HG03469 (cell line): ENCODE results near the gene MYO15A.

Experiments
- ATAC-seq: cut with Tn5 transposase; IDR thresholded peaks from one replicate; pipeline ENCODE4 v1.9.1; 2021; ENCODE audit warnings: mild to moderate bottlenecking, moderate library complexity, moderate number of reproducible peaks; ENCODE audit not compliant: unreplicated experiment

MYO15A gene

DNA sequence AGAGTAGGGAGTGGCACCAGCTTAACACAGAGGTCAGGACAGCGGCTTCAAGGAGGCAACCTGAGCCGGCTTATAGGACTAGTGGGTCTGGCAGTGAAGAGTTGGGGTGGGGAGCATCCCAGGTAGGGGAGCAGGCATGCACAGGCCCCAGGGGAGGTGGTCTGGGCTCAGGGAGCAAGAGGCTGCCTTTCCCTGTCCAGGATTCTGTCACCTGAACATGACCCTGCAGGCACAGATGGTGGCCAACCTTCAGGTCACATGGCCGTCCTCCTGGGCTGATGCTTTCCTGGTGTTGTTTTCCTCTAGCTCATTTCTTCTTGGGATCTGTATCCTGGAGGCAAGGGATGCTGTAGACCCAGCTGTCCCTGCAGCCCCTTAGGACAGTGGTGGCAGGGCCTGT lies 3.5 kb upstream of the MYO15A start:
- no peak for ATAC-seq

DNA sequence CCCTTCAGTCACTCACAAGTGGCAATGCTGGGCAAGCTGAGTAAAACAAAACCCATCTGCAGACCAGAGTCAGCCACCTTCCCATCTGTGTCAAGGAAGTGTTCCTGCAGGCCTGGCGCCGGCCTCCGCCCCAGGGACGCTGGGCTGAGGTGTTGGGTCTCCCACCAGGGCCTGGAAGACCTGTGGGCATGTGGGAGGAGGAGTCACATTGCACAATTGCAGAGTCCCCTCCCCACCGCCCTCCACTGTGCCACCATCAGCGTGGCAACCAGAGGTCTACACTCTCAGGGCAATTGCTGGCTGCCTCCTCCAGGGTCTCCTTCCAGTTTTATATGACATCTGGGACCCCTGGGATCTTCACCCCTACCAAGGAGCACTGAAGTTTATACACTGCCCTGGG lies 3.0 kb upstream of the MYO15A start:
- no peak for ATAC-seq

DNA sequence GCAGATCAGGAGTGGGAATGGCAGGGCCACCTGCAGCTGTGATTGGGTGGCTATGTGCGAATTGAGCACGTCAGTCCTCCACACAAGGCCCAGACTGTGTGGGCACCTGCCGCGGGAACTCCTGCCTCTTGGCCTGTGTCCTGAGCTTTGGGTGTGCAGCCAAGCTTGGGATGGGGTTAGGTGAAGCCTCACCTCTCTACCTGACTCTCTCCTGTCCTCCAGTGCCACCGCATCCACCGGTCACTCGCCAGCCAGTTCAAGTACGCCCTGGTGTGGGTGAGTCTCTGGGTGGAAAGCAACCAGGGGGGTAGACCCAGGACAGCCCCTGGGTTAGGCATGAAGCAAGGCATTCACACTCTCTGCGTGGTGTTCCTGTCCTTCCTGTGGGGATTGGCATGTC lies 2.3 kb upstream of the MYO15A start:
- ATAC-seq = no peak

DNA sequence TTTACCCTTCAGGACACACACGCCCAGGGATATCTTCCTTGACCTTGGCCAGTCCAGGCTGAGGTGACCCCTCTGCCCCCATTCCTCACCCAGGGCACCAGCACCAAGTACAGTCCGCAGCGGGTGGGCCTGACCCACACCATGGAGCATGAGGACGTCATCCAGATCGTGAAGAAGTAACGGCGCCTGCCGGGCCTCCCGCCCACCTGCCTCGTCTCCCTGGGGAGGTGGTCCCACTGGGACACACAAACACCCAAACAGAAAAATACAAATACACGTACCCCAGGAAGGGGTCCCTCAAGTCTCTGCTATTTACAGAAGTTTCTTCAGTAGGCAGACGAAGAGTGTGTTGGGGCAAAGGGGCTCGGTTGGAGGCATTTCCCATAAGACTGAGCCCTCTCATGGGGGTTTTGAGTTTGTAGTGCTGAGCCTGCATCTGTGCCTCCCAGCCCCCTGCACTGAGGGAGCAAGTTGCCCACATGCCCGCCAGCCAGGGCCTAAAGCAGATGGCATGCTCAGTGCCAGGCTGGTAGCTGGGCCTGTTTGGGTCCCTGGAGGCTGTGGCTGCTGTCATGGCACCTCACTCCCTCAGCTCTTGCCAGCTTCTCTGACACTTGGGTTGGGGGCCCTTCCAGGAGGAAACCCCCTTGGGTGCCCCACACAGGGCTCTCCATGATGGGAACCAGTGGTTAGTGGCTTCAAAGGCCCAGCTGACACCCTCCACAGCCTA lies 1.3 kb upstream of the MYO15A start:
- ATAC-seq = no peak

DNA sequence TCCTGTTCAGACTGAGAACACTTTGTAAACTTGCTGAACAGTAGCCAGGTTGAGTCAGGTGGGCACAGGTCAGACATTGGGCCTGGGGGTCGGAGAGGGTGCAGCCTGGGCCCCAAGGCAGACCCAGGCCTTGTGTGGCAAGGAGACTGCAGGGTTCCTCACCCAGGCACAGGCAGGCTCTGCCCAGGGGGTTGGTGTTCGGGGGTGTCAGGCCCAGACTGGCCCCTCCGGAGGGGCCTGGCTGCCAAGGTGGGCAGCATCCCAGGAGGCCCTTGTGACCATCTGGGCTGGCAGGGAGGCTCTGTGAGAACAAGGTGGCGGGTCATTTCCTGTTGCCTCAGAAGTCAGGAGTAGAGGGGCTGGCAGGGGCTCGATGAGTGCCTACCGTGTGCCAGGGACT lies 585 bp upstream of the MYO15A start:
- no peak for ATAC-seq

DNA sequence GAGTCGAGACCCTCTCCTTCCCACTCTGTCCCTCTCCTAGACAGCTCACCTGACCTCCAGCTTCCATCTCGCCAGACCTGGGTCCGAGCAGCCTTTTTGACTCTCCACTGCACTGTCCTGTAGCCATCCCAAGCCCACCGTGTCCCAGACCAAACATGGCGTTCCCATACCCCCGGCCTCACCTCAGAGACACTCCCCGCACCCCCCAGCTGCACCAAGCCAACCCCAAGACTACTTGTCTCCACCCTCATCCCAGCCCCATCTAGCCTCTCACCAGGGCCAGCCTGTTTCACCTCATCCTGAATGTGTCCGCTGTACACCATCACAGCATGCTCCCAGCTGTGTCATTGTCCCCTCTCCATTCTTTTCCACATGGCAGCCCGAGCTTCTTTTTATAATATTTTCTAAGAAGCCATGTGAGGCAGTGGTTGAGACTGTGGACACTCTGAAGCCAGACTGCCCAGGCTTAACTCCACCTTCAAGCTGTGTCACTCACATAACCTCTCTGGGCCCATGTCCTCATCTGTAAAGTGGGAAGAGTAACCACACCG lies 1.5 kb downstream of the MYO15A start:
- no peak for ATAC-seq

DNA sequence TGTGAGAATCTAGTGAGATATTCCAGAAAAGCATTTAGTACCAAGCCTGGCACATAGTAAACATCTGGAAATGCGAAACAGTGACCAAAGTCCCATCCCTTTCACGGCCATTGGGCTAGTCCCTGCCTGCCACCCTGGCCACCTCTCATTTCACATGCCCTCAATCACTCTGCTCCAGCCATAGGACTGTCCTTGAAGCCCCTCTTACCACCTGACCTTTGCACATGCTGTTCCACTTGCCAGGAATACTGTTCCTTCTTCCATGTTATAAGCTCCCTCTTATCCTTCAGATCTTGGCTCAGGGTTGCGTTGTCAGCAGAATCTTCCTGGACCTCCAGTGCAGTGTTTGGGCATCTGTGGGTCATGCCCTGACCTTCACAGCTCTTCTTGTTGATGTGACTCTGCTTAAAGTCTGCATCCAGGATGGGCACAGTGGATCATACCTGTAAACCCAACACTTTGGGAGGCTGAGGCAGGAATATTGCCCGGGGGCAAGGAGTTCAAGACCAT lies 2.1 kb downstream of the MYO15A start:
- ATAC-seq = no peak

DNA sequence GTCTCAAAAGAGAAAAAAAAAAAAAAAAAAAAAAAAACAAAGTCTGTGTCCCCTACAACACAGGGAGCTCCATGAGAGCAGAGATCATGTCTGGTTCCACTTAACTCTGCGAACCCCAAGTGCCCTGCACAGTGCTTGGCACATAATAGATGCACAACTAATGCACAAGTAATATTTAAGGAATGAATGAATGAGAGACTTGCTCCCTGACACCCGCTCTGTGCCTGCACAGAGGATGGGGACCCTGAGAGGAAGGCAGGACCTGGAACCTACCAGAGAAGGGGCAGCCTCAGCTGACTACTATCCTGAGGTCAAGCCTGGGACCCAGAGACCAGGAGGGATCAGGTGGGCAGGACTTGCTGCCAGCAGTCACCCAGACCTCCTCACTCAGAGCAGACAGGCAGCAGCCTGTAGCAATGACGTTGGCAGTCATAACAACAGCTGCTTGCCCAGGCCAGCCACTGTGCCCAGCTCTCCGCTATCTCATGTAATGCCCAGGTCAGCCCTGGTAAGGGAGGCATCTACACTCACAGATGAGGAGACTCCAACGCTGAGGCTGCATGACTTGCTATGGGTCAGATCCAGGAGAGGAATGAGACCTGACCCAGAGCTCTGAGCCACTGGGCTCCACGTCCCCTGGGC lies 2.9 kb downstream of the MYO15A start:
- no peak for ATAC-seq

DNA sequence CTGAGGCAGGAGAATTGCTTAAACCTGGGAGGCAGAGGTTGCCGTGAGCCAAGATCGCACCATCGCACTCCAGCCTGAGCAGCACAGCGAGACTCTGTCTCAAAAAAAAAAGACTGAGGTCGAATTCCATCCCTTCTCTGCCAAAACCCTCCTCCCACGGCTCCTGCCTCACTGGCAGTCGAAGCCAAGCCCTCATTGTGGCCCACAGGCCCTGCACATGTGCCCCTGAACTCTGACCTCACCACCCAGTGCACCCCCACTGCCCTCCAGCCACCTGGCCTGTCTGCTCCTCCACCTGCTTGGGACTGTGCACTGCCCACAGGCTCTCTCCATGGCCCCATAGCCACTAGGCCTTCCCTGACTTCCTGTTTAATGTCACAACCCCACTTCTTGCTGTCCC lies 7.0 kb downstream of the MYO15A start:
- no peak for ATAC-seq

DNA sequence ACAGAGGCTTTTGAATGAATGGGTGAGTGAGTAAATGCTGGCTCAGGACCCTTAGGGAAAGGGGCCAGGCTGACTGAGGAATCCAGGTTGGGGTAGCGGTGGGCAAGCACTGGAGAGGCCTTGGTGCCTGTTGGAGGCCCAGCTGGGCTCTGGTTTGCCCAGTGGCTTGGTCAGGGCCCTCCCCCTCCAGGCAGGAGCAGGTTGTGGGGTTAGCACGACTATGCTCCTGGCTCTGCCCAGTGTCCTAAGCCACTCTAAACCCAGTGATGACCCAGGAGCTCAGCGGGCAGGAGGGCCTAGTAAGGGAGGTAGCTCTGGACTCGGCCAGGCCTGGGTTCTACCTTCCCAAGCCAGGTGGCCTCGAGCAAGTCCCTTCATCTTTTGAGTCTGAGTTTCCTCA lies 7.5 kb downstream of the MYO15A start:
- no peak for ATAC-seq

DNA sequence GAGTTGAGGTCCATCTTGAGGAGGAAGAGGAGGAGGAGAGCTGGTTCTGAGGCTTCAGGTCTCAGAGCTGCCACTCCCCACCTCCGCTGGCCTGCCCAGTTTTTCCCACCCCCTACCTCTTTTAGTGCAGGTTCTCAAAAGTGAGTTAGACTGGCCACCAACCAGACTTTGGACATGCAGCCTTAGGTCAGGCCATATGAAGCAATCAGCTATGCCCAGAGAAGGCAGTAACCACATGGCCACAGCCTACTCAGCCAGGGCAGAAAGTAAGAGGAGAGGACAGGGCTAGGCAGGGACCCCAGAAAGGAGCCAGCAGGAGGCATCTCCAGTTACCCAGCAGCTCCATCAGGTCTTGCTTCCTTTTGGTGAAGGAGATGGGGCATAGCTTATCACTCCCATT lies 9.0 kb downstream of the MYO15A start:
- no peak for ATAC-seq

DNA sequence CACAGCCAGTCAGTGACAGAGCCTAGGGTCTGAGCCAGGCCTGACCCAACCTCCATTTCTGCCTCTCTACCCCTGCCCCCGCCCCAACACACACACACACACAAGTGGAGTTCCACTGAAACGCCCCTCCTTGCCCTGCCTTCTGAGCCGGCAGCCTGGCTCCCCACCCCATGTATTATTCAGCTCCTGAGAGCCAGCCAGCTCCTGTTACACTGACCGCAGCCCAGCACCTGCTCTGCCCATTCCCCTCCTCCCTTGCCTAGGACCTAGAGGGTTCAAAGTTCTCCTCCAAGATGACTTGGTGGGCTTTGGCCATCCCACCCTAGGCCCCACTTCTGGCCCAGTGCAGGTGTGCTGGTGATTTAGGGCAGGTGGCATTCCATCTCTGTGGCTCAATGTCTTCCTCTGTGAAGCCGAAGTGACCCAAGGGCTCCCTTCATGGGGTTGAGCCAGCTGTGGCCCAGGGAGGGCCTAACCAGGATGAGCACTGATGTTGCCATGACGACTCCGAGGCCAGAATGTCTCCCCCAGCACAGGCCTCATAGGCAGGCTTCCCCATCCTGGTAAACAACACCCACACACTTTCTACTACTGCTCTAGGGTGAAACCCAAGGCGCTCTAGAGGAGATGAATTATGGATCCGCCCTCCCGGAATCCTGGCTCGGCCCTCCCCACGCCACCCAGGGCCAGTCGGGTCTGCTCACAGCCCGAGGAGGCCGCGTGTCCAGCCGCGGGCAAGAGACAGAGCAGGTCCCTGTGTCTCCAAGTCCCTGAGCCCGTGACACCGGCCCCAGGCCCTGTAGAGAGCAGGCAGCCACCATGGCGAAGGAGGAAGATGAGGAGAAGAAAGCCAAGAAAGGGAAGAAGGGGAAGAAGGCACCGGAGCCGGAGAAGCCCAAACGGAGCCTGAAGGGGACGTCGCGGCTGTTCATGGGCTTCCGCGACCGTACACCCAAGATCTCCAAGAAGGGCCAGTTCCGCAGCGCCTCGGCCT lies 9.7 kb downstream of the MYO15A start:
- no peak for ATAC-seq

DNA sequence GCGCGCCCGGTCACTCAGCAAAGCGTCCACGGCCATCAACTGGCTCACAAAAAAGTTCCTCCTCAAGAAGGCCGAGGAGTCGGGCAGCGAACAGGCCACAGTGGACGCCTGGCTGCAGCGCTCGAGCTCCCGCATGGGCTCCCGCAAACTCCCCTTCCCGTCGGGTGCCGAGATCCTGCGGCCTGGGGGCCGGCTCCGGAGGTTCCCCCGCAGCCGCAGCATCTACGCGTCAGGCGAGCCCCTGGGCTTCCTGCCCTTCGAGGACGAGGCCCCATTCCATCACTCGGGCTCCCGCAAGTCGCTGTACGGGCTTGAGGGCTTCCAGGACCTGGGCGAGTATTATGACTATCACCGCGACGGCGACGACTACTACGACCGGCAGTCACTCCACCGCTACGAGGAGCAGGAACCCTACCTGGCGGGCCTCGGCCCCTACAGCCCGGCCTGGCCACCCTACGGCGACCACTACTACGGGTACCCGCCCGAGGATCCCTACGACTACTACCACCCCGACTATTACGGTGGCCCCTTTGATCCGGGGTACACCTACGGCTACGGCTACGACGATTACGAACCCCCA lies 10.7 kb downstream of the MYO15A start:
- ATAC-seq = no peak

DNA sequence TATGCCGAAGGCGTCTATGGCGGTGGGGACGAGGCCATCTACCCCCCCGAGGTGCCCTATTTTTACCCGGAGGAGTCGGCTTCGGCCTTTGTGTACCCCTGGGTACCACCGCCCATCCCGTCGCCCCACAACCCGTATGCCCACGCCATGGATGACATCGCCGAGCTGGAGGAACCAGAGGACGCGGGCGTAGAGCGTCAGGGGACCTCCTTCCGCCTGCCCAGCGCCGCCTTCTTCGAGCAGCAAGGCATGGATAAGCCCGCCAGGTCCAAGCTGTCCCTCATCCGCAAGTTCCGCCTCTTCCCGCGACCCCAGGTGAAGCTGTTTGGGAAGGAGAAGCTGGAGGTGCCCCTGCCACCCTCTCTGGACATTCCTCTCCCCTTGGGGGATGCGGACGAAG lies 11.4 kb downstream of the MYO15A start:
- ATAC-seq = no peak

DNA sequence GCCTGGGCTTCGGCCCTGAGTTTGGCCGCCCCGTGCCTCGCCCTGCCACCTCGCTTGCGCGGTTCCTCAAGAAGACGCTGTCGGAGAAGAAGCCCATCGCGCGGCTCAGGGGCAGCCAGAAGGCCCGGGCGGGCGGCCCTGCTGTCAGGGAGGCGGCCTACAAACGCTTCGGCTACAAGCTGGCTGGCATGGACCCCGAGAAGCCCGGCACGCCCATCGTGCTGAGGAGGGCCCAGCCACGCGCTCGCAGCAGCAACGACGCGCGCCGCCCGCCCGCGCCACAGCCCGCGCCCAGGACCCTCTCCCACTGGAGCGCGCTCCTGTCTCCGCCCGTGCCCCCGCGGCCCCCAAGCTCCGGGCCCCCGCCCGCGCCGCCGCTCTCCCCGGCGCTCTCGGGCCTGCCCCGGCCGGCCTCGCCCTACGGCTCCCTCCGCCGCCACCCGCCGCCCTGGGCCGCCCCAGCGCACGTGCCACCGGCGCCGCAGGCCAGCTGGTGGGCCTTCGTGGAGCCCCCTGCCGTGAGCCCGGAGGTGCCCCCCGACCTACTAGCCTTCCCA lies 12.0 kb downstream of the MYO15A start:
- no peak for ATAC-seq

DNA sequence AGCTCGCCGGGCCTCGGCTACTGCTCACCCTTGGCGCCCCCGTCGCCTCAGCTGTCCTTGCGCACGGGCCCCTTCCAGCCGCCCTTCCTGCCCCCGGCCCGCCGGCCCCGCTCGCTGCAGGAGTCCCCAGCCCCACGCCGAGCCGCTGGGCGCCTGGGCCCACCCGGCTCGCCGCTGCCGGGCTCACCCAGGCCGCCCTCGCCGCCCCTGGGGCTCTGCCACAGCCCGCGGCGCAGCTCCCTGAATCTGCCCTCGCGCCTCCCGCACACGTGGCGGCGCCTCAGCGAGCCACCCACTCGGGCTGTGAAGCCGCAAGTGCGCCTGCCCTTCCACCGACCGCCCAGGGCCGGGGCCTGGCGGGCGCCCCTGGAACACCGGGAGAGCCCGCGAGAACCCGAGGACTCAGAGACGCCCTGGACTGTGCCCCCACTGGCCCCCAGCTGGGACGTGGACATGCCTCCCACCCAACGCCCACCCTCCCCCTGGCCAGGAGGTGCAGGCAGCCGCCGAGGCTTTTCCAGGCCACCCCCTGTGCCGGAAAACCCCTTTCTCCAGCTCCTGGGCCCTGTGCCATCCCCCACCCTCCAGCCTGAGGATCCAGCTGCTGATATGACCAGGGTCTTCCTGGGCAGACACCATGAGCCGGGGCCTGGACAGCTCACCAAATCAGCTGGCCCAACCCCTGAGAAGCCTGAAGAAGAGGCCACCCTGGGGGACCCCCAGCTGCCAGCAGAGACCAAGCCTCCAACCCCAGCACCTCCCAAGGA lies 12.8 kb downstream of the MYO15A start:
- no peak for ATAC-seq

DNA sequence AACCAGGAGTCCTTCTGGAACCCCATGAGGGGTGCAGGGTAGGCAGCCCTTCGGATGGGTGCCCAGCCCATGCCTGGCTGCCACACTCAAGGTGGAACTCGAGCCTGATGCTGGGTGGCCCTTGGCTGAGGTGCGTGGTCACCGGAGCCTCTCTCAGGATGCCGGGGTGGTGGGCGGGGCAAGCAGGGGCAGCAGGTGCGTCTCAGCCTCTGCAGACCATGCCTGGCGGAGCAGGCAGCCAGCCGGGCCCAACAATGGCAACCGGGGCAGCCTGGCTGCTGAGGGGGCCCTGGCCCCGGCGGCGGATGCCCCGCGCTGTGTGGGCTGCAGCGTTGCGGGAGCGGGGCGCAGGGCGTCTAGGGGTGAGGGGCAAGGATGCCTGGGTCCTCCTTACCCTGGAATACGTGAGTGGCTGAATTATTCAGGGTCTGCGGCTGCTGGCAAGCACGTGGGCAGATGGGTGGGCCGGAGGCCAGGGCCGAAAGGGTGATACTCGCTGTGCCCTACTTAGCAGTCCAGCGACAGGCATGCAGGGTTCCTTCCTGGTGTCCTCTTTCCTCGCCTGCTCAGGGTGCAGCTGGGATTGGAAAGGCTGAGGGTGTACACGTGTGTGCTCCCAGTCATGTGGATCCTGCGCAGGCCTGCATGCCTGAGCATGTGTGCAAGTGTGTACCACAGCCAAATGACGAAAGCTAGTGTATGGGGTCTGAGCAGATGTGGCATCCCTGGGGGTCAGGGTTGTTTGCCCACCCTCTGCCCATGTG lies 14.6 kb downstream of the MYO15A start:
- ATAC-seq = no peak

DNA sequence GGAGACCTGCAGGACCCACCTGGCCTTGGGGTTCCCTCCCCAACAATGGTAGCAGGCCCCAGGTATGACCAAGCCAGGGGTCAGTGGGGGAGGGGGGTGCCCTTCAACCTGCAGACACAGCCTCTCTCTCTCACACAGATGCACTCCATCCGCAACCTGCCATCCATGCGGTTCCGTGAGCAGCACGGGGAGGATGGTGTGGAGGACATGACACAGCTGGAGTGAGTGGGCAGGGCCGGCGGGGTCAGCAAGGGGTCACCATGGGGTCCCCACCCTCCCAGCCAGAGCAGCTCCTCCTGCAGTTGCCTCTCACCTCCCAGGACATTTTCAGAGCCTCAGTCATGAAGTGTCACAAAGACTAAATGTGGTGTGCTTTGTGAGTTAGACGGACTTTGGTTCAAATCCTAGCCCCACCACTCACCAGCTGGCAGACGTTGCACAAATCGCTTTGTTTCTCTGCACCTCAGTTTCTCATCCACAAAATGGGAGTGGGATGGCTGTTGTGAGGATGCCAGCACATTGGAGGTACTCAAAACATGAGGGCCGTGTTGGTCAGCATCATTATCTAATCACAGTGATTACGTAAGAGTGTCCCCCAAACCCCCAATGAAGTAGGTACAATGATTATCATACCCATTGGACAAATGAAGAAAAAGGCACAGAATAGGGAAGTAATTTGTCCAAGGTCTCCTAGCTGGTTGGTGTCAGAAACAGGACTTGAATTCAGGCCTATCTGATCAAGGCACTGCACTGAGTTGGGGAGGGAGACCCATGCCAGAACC lies 16.0 kb downstream of the MYO15A start:
- ATAC-seq = no peak
